ENCODE results near the gene CSNK2A1. TPM values are rescaled to one million over a fixed set of nuclear protein-coding genes. Genes with fewer than 3 reads are reported as not detected.

The CSNK2A1 gene
- total and polyA plus RNA-seq, 2 of the 8 experiments (the other 6 are each of a cell fraction or from before 2014, with no cell fraction given): 117 to 260 TPM

DNA sequence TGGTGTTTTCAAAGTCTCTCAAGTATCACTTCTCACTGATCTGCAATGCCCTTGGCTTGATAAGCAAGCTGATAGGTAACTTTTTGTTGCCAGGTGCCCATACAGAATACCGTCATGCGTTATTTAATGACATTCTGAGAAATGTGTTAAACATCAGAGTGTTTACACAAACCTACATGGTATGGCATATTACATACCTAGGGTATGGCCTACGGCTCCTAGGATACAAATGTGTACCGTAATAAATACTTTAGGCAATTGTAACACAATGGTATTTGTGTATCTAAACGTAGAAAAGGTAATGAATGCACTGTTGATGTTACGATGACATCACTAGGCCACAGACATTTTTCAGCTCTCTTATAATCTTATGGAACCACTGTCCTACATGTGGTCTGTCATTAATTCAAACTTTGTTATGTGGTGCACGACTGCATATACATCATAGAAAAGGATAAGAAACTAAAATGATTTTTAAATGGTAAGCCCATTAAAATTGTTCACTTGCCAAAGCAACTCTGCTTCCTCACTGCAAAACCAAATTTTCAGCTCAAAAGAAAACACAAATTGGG lies 35.7 kb downstream of the CSNK2A1 start:
- H3K14ac ChIP-seq (ENCODE audit: insufficient read length): no peak overlapping the region
- H4K8ac ChIP-seq (ENCODE audit: extremely low read depth, insufficient read depth, low read length): no peak overlapping the region
- H2BK12ac ChIP-seq (ENCODE audit: low read depth, low read length): no peak overlapping the region
- H3K4me2 ChIP-seq (ENCODE audit: insufficient read depth in 1 of 2, low read depth in 2 of 2, low read length in 2 of 2): no peak overlapping the region
- CTCF ChIA-PET (ENCODE audit: partially characterized antibody): interaction anchor here (0.6 to 1.6 kb wide), 2 partner anchors 30 to 131 kb away, joined by 3 to 4 read pairs; no protein-coding TSS in a partner anchor
- H3K79me1 ChIP-seq (ENCODE audit: low read depth, low read length): no peaks in the 10 kb centered on the region; the same call in none of the 2 replicates
- H2AFZ ChIP-seq (ENCODE audit: low read length): no peak overlapping the region
- no peak overlapping the region for H2BK20ac ChIP-seq (ENCODE audit: low read length)
- no peak overlapping the region for H3K18ac ChIP-seq (ENCODE audit: extremely low read depth, low read length)
- POLR2A ChIA-PET (ENCODE audit: partially characterized antibody): interaction anchor here (0.6 kb wide), 1 partner anchor 16 kb away, joined by 4 read pairs; no protein-coding TSS in a partner anchor
- H2BK15ac ChIP-seq (ENCODE audit: low read length): no peak overlapping the region
- H3K36me3 ChIP-seq (ENCODE audit: control insufficient read depth in 2 of 4, insufficient read depth in 4 of 4, low read length in 3 of 4): peaks cover 22 to 49% (median 39%) of the 10 kb centered on the region in 4 experiments
- H3K27me3 ChIP-seq (replicated peaks in 1 of 4; ENCODE audit: control insufficient read depth in 3 of 4, extremely low read depth in 1 of 4, insufficient read depth in 3 of 4, low read length in 3 of 4): no peaks in the 10 kb centered on the region
- H3K23me2 ChIP-seq (ENCODE audit: low read depth, low read length): no peaks in the 10 kb centered on the region
- H3K9ac ChIP-seq (replicated peaks in 1 of 4; ENCODE audit: extremely low read depth in 1 of 4, low read depth in 3 of 4, low read length in 3 of 4): no peak overlapping the region
- peaks cover 19 to 25% of the 10 kb centered on the region in 2 experiments for H4K20me1 ChIP-seq (replicated peaks in 1 of 2; ENCODE audit: control insufficient read depth in 1 of 2, insufficient read depth in 2 of 2, low read length in 2 of 2)
- no peak overlapping the region for H4K91ac ChIP-seq (replicated peaks; ENCODE audit: insufficient read length, low read length)
- H3K4me3 ChIP-seq (ENCODE audit: extremely low read depth in 1 of 4, insufficient read depth in 2 of 4, low read depth in 3 of 4, low read length in 4 of 4): no peak overlapping the region
- FAIRE-seq: no peak
- H3K79me2 ChIP-seq (ENCODE audit: control insufficient read depth in 1 of 2, insufficient read depth in 2 of 2, low read length in 2 of 2): peaks cover 8 to 68% of the 10 kb centered on the region in 2 experiments
- WGBS, 2 experiments (ENCODE audit: extremely low coverage in 1 of 2, insufficient coverage in 1 of 2, insufficient read length in 1 of 2, insufficient replicate concordance in 2 of 2, low coverage in 1 of 2, low lambda C conversion rate in 2 of 2, missing lambda C conversion rate in 1 of 2): 92% methylated on average over 7 of the region's 7 CpGs; no CpG with 5 or more reads in 1 of the 2 experiments
- H3K56ac ChIP-seq (replicated peaks; ENCODE audit: insufficient read length, low read depth, low read length): no peak overlapping the region
- no peaks in the 10 kb centered on the region for H3K4me1 ChIP-seq (replicated peaks in 1 of 4; ENCODE audit: control insufficient read depth in 3 of 4, insufficient read depth in 4 of 4, low read length in 3 of 4)
- no peak overlapping the region for H2AK5ac ChIP-seq (ENCODE audit: low read depth, low read length)
- H3K9me3 ChIP-seq (ENCODE audit: insufficient read depth in 2 of 2, low read depth in 1 of 2, low read length in 1 of 2): no peaks in the 10 kb centered on the region
- DNase-seq (ENCODE audit: low read depth in 1 of 2, low spot score in 2 of 2): no peak
- H3K27ac ChIP-seq (ENCODE audit: low read depth, low read length): no peak overlapping the region
- no peak overlapping the region for H2BK5ac ChIP-seq (ENCODE audit: low read depth, low read length)
- H2BK120ac ChIP-seq (replicated peaks; ENCODE audit: low read depth, low read length): no peak overlapping the region
- H4K5ac ChIP-seq (ENCODE audit: insufficient read length, low read depth, low read length): no peak overlapping the region
- no peak overlapping the region for H3K23ac ChIP-seq (ENCODE audit: insufficient read length)
- H3K4ac ChIP-seq (replicated peaks; ENCODE audit: insufficient read length, low read depth, low read length): no peak overlapping the region
- TF ChIP-seq RFX5 (IDR thresholded peaks at IDR 0.05; ENCODE audit: borderline replicate concordance, low read depth, low read length) (no peak), POLR2AphosphoS5 (IDR thresholded peaks at IDR 0.05; ENCODE audit: low read depth, low read length) (no peak), SAP30 (IDR thresholded peaks at IDR 0.05; ENCODE audit: insufficient read depth, insufficient replicate concordance, low read length) (no peak), EGR1 (IDR thresholded peaks at IDR 0.05; ENCODE audit: borderline replicate concordance, low read depth, low read length) (no peak), CREB1 (IDR thresholded peaks at IDR 0.05) (no peak), BACH1 (IDR thresholded peaks at IDR 0.05; ENCODE audit: low read length) (no peak), GTF2F1 (IDR thresholded peaks at IDR 0.05; ENCODE audit: borderline replicate concordance, low read depth, low read length) (no peak), TCF12 (IDR thresholded peaks at IDR 0.05; ENCODE audit: low read depth, low read length) (no peak)

Data from H1 (cell line).